Stimulated activated CD4-positive, alpha-beta T cell treated with anti-CD3 and anti-CD28 coated beads, Interleukin-4, amount 100 ng/mL, for 24 hours (primary cell): ENCODE measurements around the gene CYP4Z1.
"Not testable (repeated sequence)": the region's sequence is repeated elsewhere in the genome, so short reads cannot be mapped to it uniquely, and the experiment has no call there.

Experiments used
- DNase-seq: peaks from one replicate; pipeline ENCODE4 v3.0.0-alpha.2; 2020

CYP4Z1 gene

GRCh38 chr1:47129489-47130230 lies 62.6 kb downstream of the CYP4Z1 start:
- not testable (repeated sequence) for DNase-seq

- not testable (repeated sequence) for DNase-seq
Observed at GRCh38 chr1:47132665-47133064, 65.6 kb downstream of the CYP4Z1 start.

GRCh38 chr1:47137198-47137597 lies 70.2 kb downstream of the CYP4Z1 start, which contains the start of gene CYP4A22:
TSS of gene CYP4A22 (plus strand) at chr1:47137441. CDS start at chr1:47137486, 45 bp downstream.
- no peak for DNase-seq

GRCh38 chr1:47137925-47138615 lies 71.0 kb downstream of the CYP4Z1 start:
- DNase-seq = no peak

- DNase-seq = not testable (repeated sequence)
Observed at GRCh38 chr1:47140358-47140757, 73.3 kb downstream of the CYP4Z1 start.

- not testable (repeated sequence) for DNase-seq
Observed at GRCh38 chr1:47143654-47144053, 76.6 kb downstream of the CYP4Z1 start.

- DNase-seq = not testable (repeated sequence)
Observed at GRCh38 chr1:47146495-47146894, 79.5 kb downstream of the CYP4Z1 start.

GRCh38 chr1:47147047-47147785 lies 80.2 kb downstream of the CYP4Z1 start:
- DNase-seq = no peak

GRCh38 chr1:47149162-47149561 lies 82.1 kb downstream of the CYP4Z1 start:
- not testable (repeated sequence) for DNase-seq

GRCh38 chr1:47156457-47156856 lies 89.4 kb downstream of the CYP4Z1 start:
- not testable (repeated sequence) for DNase-seq

GRCh38 chr1:47157957-47158356 lies 90.9 kb downstream of the CYP4Z1 start:
- not testable (repeated sequence) for DNase-seq

- no peak for DNase-seq
Observed at GRCh38 chr1:47160716-47161115, 93.7 kb downstream of the CYP4Z1 start.

- DNase-seq = no peak
Observed at GRCh38 chr1:47161298-47162040, 94.4 kb downstream of the CYP4Z1 start.

GRCh38 chr1:47164552-47164951 lies 97.5 kb downstream of the CYP4Z1 start:
- DNase-seq = no peak
